Globus pallidus (tissue), 1 donor: ENCODE results near the gene CCDC185.

Experiments
- DNase-seq: peaks from one replicate; pipeline ENCODE4 v3.0.0-alpha.2; 2015; ENCODE audit warnings: low spot score

CCDC185 gene

DNA sequence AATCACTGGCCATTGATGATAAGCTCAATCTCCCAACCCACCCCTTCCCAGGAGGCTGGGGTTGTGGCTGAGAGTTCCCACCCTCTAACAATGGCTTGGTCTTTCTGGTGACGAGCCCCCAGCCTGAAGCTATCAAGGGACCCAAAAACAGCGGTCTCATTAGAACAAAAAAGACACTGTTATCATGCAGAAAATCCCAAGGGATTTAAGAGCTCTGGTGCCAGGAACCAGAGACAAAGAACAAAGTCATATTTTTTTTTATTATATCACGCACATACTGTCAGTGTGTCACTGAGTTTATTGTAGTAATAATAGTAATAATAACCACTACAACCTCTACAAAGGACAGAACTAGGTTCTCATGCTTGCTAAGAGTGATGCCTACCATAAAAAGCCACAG lies 43.9 kb downstream of the CCDC185 start:
- no peak for DNase-seq

DNA sequence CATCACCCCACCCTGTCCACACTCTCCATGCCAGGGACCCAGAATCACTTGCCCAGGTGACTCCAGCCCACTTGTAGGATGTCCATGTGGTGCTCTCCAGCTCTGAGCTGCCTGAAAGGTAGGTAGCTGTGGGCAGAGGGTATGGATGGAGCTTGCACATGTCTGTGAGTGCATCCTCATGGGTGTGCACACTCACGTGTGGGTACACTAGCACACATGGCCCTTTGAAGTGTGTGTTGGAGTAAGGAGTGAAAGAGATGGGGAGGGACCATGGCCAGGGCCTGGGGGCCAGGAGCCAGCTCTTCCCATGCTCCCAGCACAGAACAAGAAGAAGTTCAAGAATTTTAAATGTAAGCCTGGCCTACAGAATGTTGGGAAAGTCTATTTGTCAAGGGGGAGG lies 50.2 kb downstream of the CCDC185 start:
- DNase-seq: no peak

DNA sequence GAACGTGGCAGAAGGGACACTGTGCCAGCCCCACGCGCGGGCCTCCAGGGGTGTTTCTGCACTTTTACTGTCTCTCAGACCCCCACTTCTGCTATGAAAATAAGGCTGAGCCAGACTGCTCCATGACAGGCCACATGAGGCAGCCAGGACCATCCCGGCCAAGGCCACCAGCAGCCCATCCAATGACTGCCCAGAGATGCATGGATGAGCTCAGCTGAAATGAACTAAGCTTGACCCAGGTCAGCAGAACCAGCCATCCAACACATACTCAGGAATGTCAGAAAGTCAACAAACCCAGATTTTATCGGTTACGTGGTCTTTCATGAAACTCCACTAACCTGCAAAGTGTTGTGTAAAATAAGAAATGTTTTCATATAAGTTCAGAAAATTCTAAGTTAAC lies 51.2 kb downstream of the CCDC185 start:
- no peak for DNase-seq
